ENCODE measurements around the gene SLC35G3. TPM values are rescaled to one million over a fixed set of nuclear protein-coding genes. Genes with fewer than 3 reads are reported as not detected.

Gene SLC35G3
- polyA plus RNA-seq, 3 donors = not detected

GRCh38 chr17:35164716-35165115 lies 29.5 kb downstream of the SLC35G3 start:
- Histone ChIP-seq H3K27ac (ENCODE audit: low read depth in 1 of 2, low read length in 2 of 2) (no peak overlapping the region), H3K36me3 (replicated peaks in 1 of 2; ENCODE audit: control insufficient read depth in 1 of 2, insufficient read depth in 2 of 2, low read length in 2 of 2) (no peaks in the 10 kb centered on the region), H3K27me3 (ENCODE audit: control insufficient read depth in 2 of 2, insufficient read depth in 2 of 2, low read length in 2 of 2) (no peaks in the 10 kb centered on the region), H3K9me3 (replicated peaks in 1 of 2; ENCODE audit: control insufficient read depth in 1 of 2, insufficient read depth in 1 of 2, low read length in 2 of 2) (no peaks in the 10 kb centered on the region), H2AFZ (ENCODE audit: insufficient read depth, low read depth, low read length, poor library complexity, severe bottlenecking) (no peak overlapping the region), H3K4me1 (ENCODE audit: control insufficient read depth in 1 of 2, insufficient read depth in 2 of 2, low read length in 2 of 2) (peaks cover 4 to 8% of the 10 kb centered on the region in 2 donors), H3K79me2 (ENCODE audit: insufficient read depth, low read length) (no peaks in the 10 kb centered on the region), H3K9ac (ENCODE audit: insufficient read depth, low read length, poor library complexity, severe bottlenecking) (no peak overlapping the region), H3K4me2 (replicated peaks; ENCODE audit: extremely low read depth, low read length, poor library complexity, severe bottlenecking) (no peak overlapping the region), H3K4me3 (replicated peaks in 1 of 3; ENCODE audit: low read depth in 2 of 3, low read length in 3 of 3) (no peak overlapping the region), H4K20me1 (ENCODE audit: insufficient read depth, low read length) (no peaks in the 10 kb centered on the region)
- TF ChIP-seq, protein P1, sequence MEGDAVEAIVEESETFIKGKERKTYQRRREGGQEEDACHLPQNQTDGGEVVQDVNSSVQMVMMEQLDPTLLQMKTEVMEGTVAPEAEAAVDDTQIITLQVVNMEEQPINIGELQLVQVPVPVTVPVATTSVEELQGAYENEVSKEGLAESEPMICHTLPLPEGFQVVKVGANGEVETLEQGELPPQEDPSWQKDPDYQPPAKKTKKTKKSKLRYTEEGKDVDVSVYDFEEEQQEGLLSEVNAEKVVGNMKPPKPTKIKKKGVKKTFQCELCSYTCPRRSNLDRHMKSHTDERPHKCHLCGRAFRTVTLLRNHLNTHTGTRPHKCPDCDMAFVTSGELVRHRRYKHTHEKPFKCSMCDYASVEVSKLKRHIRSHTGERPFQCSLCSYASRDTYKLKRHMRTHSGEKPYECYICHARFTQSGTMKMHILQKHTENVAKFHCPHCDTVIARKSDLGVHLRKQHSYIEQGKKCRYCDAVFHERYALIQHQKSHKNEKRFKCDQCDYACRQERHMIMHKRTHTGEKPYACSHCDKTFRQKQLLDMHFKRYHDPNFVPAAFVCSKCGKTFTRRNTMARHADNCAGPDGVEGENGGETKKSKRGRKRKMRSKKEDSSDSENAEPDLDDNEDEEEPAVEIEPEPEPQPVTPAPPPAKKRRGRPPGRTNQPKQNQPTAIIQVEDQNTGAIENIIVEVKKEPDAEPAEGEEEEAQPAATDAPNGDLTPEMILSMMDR (IDR thresholded peaks at IDR 0.05) = no peak
- no peak for DNase-seq
- Mint-ChIP-seq H3K27me3 (ENCODE audit: low read depth in 3 of 3) (peaks cover 5 to 7% (median 6%) of the 10 kb centered on the region in 3 donors), H3K27ac (no peak overlapping the region), H3K4me1 (peaks cover 13% of the 10 kb centered on the region), H3K4me3 (no peak overlapping the region), H3K36me3 (no peaks in the 10 kb centered on the region), H3K9me3 (peaks cover 0 to 2% (median 0%) of the 10 kb centered on the region in 7 donors)
- WGBS (ENCODE audit: insufficient coverage) = 82% methylated on average over 5 of the region's 5 CpGs
- intact Hi-C loops (cut with micrococcal nuclease) = loop anchor here in 1 of 2 donors (10.0 kb wide), 1 partner anchor 580 kb away; no protein-coding TSS in a partner anchor

- Mint-ChIP-seq H3K36me3 (no peaks in the 10 kb centered on the region), H3K4me1 (peaks cover 13% of the 10 kb centered on the region), H3K4me3 (no peak overlapping the region), H3K27me3 (ENCODE audit: low read depth in 3 of 3) (peaks cover 5 to 7% (median 5%) of the 10 kb centered on the region in 3 donors), H3K27ac (no peak overlapping the region), H3K9me3 (peaks cover 0 to 2% (median 0%) of the 10 kb centered on the region in 7 donors)
- H3K4me2 ChIP-seq (replicated peaks; ENCODE audit: extremely low read depth, low read length, poor library complexity, severe bottlenecking) = no peak overlapping the region
- H2AFZ ChIP-seq (ENCODE audit: insufficient read depth, low read depth, low read length, poor library complexity, severe bottlenecking) = no peak overlapping the region
- H4K20me1 ChIP-seq (ENCODE audit: insufficient read depth, low read length) = no peaks in the 10 kb centered on the region
- no peak overlapping the region for H3K4me3 ChIP-seq (replicated peaks in 1 of 3; ENCODE audit: low read depth in 2 of 3, low read length in 3 of 3)
- H3K9me3 ChIP-seq (replicated peaks in 1 of 2; ENCODE audit: control insufficient read depth in 1 of 2, insufficient read depth in 1 of 2, low read length in 2 of 2) = no peaks in the 10 kb centered on the region
- intact Hi-C loops (cut with micrococcal nuclease) = loop anchor here in 1 of 2 donors (10.0 kb wide), 1 partner anchor 581 kb away; no protein-coding TSS in a partner anchor
- H3K27ac ChIP-seq (ENCODE audit: low read depth in 1 of 2, low read length in 2 of 2) = no peak overlapping the region
- H3K27me3 ChIP-seq (ENCODE audit: control insufficient read depth in 2 of 2, insufficient read depth in 2 of 2, low read length in 2 of 2) = no peaks in the 10 kb centered on the region
- peaks cover 4 to 8% of the 10 kb centered on the region in 2 donors for H3K4me1 ChIP-seq (ENCODE audit: control insufficient read depth in 1 of 2, insufficient read depth in 2 of 2, low read length in 2 of 2)
- H3K79me2 ChIP-seq (ENCODE audit: insufficient read depth, low read length) = no peaks in the 10 kb centered on the region
- no CpG with 5 or more reads among the region's 7 CpGs for WGBS (ENCODE audit: insufficient coverage)
- no peak overlapping the region for H3K9ac ChIP-seq (ENCODE audit: insufficient read depth, low read length, poor library complexity, severe bottlenecking)
- no peaks in the 10 kb centered on the region for H3K36me3 ChIP-seq (replicated peaks in 1 of 2; ENCODE audit: control insufficient read depth in 1 of 2, insufficient read depth in 2 of 2, low read length in 2 of 2)
- DNase-seq = no peak
- TF ChIP-seq, protein P1 (IDR thresholded peaks at IDR 0.05) = no peak
Observed at GRCh38 chr17:35163886-35164285, 30.3 kb downstream of the SLC35G3 start.
